SK-N-MC (cell line): ENCODE results near the gene ZDHHC15.
A peak's percentile ranks its signal among the peaks of the same experiment; 100 is the strongest.

Experiments
- EZH2 ChIP-seq: fragments of 200-600 bp; sonication (generic); IDR thresholded peaks from one replicate; pipeline ENCODE4 v1.6.1; 2017; ENCODE audit warnings: antibody characterized with exemption
- POLR2AphosphoS5 ChIP-seq: IDR thresholded peaks from 2 replicates; pipeline ENCODE4 v1.6.1; 2012; ENCODE audit warnings: mild to moderate bottlenecking, low read depth, low read length, borderline replicate concordance

GRCh38 chrX:75522565-75523431, at the start of gene ZDHHC15:
- TF ChIP-seq EZH2 = no peak
- TF ChIP-seq POLR2AphosphoS5 = peak; percentile 38; the same call in 1 of the 2 replicates
